NCI-H524 treated with DMSO at 0.1 percent for 48 hours (cell line): ENCODE measurements around the gene NXPE3.

ENCODE experiments used
- DNase-seq: peaks from one replicate; lab custom pipeline; 2025; lab: John Stamatoyannopoulos, UW

The NXPE3 gene

DNA sequence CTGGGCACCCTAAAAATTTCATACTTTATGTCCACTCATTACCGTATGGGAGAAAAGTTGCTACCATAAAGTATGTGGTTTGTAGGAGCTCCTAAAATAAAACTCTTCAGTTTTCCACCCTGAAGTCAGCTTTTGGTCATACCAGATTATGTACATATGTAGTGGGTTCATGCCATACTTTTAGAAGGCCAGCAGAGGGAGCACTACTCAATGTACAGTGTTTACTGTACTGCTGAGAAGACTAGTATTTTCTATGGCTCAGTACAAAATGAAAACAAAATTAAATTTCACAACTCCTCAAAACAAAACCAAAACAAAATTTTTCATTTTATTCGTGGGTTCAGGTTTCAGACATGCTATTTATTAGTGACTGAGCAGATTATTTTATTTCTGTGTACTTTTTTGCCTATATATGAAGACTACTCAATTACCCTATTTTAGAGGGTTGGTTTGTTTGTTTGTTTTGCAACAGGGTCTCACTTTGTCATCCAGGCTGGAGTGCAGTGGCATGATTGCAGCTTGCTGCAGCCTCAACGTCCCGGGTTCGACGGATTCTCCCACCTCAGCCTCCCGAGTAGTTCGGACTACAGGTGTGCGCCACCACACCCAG, 24.3 kb downstream of the NXPE3 start:
- peak; percentile 54 for DNase-seq

DNA sequence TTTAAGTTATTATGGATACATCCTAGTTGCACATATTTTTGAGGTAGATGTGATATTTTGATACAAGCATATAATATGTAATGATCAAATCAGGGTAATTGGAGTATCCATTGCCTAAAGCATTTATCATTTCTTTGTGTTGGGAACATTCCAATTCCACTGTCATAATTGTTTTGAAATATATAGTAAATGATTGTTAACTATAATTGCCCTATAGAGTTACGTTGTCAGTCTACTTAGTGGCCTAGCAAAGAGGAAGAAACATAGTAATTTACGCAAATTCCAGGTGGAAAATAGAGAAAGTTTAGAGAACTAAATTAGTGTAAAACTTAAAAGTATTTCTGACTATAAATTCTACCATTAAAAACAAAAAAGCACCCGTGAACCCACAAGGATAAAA, 24.9 kb downstream of the NXPE3 start:
- no peak for DNase-seq

DNA sequence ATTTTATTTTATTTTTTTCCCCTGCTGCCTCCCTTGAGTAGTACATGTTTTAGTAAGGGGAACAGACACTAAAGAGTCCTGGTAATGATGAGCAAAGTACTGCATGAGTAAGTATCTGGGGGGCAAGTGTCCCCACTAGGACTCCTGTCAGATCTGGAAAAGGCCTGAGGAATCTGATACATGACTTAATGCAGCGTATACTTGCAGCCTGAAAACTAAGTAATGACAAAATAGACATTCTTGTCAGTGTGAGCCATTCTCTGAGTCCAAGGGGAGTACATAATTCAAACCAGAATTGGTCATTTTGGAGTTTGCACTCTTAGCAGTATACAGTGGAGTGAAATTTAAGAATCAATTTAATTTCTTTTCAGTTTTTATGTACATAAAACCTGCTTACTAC, 27.5 kb downstream of the NXPE3 start:
- DNase-seq = no peak

DNA sequence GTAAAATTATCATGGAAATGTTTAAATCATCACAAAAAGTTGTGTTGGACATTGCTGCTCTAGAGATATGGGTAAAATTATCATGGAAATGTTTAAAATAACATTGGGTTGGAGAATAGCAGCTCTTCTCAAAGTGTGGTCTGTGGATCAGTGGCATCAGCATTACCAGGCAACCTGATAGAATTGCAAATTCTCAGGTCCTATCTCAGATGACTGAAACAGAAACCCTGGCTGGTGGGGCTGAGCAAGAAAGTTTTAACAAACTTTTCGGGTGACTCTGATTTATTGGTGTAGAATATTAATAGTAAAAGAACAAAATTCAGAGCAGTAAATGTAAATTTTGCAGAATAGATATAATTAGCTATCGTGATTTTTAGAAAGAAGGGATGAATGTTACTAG, 28.9 kb downstream of the NXPE3 start:
- DNase-seq = no peak

DNA sequence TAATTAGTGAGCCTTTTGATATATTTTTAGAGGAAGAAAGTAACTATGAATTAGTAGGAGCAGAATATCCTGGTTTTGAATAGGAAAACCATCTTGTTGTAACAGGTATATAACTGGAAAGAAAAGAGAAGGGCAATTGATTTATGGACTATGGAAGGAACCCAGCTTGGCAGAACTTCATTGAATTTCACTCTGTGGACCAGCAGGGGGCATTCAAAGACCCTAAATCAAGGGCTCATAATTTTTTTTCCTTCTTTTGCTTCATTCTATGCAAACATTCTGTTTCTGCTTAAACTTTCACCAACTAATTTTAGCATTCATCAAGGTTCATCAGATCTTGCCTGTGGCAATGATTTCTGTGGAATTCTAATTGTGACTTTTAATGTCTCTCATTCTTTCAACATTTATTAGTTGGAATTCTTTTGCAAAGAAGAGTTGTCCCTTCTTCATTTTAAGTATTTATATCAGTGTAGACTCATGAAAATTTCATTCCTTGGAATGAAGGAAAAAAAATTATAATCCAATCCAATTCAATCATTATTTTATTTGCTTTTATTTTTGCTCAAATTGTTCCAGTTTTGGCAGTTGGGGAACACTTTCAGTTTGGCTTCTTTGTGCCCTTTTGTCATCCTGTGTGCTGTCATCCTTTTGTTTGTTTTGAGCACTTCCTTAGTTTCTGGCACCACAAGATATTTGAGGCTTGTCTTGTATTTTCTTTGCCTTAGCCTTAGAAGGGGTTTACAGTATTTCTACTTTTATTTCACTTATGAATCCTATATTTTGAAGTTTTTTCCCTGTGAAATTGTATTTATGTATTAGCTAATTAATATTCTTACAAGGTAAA, 30.4 kb downstream of the NXPE3 start:
- no peak for DNase-seq

DNA sequence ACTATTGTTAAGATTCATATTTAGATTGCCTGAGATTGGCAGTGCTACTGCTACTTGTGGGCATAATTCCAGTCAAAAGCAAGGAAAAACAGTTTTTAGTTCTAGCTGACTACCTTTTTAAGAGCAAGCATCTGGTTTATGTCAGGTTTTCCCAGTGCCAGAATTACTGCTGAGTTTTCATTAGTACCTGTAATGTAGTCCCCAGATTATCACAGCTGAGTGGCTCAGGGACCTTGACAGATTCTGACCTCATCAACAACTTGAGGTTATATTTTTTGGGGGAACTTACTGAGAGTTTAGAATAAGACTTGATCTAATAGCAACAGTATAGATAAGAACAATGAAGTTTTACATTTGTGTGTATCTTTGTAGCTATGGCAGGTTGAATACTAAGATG, 31.0 kb downstream of the NXPE3 start:
- DNase-seq = no peak

DNA sequence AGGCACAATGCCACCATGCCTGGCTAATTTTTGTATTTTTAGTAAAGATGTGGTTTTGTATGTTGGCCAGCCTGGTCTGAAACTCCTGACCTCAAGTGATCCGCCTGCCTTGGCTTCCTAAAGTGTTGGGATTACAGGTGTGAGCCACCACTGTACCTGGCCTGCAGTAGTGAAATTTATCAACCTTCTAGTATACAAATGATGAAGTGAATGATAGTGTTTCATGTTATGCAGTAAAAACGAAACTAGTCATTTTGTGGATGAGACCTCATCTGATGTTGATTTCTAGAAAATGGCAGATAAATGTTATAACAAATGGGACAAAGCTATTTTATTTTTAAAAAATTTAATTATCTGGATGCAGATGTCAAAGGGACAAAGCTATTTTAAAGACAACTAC, 32.9 kb downstream of the NXPE3 start:
- DNase-seq = no peak

DNA sequence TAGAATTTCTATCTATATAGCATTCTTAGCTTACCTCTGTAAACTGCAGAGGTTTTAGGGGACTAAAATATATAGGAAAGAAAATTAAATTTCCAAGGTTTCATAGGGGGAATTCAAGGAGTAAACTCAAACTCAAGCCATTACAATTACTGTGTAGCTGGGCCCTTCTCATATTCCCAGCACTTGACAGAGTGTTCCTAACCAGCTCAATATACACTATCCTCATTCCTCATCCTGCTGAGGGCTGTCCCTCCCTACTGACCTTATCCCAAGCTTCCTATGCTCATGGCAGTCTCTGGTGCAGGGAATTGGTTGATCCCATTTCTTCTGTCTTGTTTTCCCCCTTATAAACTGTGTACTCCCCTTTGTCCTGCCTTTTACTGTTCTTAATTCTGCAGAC, 33.9 kb downstream of the NXPE3 start:
- no peak for DNase-seq

DNA sequence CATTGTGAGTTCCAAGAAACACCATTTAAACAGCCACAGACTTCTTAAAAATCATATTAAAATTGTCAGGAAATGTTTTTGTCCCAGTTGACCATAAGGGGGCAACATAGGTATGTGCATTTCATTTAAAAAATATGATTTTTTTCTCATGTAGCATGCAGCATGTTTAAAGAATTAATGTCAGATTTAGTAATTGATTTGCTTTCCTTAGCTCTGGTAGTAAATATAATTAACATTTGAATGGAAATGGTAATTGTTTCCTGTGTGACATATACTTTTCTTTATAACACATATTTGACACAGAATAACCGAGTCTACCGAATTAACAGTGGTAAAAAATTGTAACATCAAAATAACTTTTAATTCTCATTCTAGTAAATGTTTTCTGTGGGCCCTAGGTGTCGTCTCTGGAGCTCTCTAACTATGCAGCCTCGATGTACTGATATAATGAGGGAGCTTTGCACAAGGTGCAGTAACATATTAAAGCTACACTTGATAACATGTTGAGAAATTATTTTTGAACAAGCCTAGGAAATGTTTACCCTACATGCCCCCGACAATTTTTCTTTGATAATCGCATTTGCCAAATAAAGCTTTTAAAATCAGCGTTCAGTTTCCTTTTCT, 34.9 kb downstream of the NXPE3 start:
- no peak for DNase-seq

DNA sequence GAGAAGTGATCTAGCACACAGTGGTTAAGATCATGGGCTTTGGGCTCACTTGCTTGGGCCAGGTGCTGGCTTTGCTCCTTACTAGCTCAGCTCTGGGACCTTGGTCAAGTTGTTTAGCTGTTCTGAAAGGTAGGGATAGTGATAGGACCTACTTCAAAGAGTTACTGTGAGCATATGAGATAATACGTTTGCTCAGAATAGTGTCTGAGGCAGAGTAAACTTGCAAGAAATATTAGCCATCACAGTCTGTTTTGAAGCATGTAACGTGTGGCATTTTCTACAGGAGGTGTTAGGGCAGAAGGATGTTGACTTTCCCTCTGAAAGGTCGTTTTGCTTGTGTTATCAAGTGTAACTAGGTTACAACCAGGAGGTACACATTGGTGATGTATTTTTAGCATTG, 35.8 kb downstream of the NXPE3 start:
- no peak for DNase-seq

DNA sequence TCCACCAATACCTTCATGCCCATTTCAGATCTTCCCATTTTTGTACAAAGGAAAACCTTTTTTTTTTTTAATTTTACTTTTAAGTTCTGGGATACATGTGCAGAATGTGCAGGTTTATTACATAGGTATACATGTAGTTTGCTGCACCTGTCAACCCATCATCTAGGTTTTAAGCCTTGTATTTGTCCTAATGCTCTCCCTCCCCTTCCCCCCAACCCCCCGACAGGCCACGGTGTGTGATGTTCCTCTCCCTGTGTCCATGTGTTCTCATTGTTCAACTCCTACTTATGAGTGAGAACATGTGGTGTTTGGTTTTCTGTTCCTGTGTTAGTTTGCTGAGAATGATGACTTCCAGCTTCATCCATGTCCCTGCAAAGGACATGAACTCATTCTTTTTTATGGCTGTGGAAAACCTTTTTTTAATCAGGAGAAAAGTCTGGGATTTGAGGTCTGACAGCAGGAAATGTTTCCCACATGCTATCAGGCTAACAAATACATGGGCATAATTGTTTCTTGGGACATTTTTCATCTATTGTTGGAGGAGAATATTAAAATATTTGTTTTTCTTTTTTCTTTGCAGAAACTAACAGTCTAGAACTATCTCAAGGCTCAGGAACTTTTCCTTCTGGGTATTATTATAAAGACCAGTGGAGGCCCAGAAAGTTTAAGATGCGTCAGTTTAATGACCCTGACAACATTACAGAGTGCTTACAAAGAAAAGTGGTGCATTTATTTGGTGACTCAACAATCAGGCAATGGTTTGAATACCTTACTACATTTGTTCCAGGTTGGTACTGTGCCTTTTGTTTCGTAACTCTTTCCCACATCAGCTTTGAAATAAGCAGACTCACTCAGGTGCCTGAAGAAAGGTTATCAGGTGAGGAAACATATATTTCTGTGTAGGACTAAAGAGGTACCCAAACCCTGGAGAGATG, 37.5 kb downstream of the NXPE3 start:
- DNase-seq = no peak

DNA sequence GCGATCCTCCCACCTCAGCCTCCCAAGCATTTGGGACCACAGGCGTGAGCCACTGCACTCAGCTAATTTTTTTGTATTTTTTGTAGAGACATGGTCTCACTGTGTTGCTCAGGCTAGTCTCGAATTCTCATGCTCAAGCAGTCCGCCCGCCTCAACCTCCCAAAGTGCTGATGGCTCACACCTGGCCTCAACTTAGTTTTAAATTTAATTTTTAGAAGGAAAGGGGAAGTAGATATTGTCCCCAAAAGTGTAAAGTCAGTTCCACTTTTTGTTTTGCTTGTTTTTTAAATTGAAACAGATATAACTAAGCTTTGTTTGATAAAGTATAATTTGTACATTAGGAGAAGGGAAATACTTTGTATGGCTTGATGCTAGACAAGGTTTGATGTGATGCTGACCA, 39.0 kb downstream of the NXPE3 start:
- no peak for DNase-seq

DNA sequence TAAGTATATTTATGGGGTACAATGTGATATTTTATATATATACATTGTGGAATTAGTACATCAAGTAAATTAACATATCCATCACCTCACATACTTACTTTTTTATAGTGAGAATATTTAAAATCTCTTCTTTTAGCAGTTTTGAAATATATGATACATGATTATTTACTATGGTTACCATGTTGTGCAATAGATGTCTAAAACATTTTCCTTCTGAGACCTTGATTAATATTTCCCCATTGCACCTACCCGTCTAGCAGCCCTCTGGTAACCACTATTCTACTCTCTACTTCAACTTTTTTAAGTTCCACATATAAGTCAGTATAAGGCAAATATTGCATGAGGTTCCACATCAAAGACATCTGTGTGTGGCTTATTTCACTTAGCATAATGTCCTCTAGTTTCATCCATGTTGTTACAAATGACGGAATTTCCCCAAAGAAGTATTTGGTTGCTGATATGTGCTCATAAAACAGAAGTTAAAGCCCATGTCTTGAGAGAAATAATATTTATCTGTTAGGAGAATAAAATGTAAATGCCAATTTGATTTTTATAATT, 40.7 kb downstream of the NXPE3 start:
- no peak for DNase-seq

DNA sequence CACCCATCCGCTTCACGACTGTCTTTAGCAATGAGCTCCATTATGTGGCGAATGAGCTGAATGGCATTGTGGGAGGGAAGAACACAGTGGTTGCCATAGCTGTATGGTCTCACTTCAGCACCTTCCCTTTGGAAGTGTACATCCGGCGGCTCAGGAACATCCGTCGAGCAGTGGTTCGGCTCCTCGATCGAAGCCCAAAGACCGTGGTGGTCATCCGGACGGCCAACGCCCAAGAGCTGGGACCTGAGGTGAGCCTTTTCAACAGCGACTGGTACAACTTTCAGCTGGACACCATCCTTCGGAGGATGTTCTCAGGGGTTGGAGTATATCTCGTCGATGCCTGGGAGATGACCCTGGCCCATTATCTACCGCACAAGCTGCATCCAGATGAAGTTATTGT, 42.5 kb downstream of the NXPE3 start:
- DNase-seq = no peak

DNA sequence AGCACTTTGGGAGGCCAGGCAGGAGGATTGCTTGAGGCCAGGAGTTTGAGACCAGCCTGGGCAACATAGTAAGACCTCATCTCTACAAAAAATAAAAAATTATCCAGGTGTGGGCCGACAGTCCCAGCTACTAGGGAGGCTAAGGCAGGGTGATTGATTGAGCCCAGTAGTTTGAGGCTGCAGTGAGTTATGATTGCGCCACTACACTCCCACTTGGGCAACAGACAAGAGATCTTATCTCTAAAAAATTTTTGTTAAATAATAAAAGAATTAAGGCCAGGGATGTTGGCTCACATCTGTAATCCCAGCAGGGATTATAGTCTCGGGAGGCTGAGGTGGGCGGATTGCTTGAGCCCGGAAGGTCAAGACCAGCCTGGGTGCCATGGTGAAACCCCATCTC, 44.5 kb downstream of the NXPE3 start:
- DNase-seq = no peak

DNA sequence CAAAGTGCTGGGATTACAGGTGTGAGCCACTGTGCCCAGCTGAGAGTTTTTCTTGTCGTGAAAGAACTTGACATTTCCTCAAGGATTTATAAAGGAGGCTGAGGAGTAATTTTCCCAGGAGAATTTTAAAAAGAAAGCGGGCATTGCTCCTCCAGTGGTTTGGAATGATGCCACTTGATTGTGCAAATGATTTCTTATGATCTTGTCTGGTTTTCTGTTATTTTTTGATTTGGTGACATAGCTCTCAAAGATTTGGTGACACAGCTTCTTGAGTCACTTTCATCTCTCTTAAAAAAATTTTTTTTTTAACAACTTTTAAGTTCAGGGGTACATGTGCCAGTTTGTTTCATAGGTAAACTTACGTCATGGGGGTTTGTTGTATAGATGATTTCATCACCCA, 45.7 kb downstream of the NXPE3 start:
- DNase-seq = no peak

DNA sequence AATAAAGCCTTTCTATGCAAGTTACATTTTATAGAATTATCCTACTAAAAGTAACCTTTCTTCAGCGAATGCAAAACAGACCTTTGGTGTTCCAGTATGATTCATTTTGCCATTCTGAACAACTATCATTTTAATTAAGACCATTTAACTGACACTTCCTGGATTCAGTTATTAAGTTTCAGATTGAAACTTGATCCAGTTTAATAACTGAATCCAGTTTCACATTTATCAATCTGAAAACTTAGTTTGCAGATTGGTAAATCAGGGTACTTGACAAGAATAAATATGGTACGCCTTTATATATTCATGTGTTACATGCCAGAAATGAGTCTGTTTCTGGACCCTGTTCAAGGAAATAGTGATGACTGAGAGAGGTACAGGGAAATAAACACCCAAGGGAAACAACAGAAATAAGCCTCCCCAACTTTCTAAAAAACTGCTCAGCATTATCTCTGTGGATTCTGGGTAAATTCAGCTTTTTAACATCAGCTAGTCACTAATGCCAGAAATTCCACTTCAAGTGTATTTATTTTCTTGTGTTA, 47.0 kb downstream of the NXPE3 start:
- DNase-seq = no peak

DNA sequence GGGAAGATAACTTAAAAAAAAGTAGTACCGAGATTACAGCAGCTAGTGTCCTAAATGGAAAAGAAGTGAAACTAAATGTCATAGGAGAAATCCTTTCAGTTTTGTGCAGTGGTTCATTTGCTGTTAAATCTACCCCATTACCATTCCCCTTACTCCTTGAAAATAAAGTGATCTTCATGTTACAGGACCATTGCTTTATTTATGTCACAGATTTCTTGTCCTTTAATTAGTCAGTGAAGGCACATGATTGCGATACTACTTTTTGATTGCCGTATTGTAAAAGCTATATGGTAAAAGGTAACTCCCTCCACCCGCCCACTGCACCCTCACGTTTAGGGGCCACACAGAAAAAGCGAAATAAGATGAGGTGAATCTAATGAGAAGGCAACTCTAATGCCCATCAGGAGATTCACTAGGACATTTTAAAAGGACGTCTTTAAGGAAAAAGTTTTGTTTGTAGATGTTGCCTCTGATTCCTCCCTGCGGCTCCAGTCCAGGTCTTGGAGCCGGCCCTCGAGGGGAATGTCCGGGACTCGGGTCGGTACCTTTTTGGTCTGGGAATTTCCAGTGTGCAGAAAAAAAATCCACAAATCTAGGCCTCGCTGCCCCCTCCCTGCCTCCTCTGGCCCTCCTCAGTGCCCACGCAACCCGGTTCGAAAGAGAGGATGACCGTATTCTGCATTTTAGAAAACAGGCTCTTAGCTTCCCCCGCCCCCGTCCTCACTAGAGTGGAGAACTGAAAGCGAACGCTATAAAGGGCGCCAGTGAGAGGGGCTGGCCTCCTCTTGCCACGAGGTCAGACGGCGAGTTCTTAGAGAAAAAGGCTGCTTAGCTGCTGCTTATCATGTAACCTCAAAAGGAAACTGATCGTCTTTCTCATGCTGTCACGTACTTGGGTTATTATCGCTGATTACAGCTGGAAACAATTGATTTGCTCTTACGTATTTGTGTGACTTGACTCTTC, 48.5 kb downstream of the NXPE3 start:
- DNase-seq = no peak

DNA sequence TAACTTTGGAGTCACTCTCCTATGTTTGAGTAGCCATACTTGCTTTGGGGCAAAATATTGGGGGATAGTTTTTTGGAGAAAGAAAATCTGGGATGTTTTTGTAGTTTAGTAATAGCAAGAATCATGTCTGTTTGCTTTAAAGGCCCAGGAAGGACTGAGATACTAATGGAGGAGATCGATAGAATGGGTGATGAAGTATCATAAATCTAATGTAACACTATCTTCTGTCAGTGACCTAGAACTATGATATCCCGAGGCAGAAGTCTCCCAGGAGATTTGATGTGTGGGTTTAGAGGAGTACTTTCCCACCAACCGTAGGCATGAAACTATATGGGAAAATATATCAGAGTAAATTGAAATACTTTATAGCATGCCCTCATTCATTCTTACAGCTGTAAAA, 49.3 kb downstream of the NXPE3 start:
- DNase-seq = no peak

DNA sequence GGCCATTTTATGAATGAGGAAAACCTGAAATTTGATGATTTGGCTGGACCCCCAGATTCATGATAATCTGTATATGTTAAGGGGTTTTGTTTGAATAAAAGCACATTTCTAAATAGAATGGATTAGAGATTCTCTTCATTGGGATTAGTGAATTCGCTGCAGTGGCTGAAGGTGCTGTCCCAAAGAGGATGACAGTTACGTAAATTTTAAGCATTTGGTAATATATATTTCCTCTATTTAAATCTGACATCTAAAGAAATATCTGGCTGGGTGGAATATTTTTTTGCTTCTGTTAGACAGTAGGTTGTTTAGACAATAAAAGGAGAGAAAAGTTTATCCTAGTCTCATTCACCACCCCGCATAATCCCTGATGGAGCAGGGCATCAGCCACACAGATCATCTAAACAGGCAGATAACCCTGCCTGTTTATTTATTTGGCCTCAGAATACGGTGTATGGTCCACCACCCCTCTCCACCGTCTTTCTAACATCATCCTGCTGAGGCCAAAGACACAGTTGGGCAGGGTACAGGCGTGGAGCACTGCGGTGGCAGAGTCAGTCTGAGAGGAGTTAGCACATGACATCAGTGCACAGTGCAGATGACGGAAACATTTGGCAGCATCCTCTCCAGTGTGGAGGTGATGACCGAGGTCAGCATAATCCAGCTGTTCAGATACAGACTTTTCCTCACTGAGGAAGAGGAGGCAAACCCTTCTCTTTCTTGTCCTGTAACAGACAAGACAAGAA, 49.9 kb downstream of the NXPE3 start:
- DNase-seq = no peak
